Activated naive CD8-positive, alpha-beta T cell treated with anti-CD3 and anti-CD28 coated beads, Interleukin-2, amount 50 U/mL, for 24 hours (primary cell): Measurements from ENCODE around the gene STIM2.

Experiments used
- ATAC-seq: fragments of 150-1000 bp; cut with Tn5 transposase; one replicate; pipeline ENCODE4 v1.10.0; 2021
- DNase-seq: peaks from one replicate; pipeline ENCODE4 v3.0.0; 2021
- H3K27ac Mint-ChIP-seq: one replicate; pipeline ENCODE4 v1.8.0; 2021; ENCODE audit warnings: mild to moderate bottlenecking, mixed read lengths
- H3K27me3 Mint-ChIP-seq: one replicate; pipeline ENCODE4 v1.8.0; 2021; ENCODE audit warnings: mixed read lengths
- H3K36me3 Mint-ChIP-seq: one replicate; pipeline ENCODE4 v1.8.0; 2021; ENCODE audit warnings: low read depth, mixed read lengths
- H3K4me1 Mint-ChIP-seq: one replicate; pipeline ENCODE4 v1.8.0; 2021; ENCODE audit warnings: mixed read lengths
- H3K4me3 Mint-ChIP-seq: one replicate; pipeline ENCODE4 v1.8.0; 2021; ENCODE audit warnings: mild to moderate bottlenecking, moderate library complexity, mixed read lengths
- H3K9me3 Mint-ChIP-seq: one replicate; pipeline ENCODE4 v1.8.0; 2021; ENCODE audit warnings: mixed read lengths

STIM2 gene

DNA sequence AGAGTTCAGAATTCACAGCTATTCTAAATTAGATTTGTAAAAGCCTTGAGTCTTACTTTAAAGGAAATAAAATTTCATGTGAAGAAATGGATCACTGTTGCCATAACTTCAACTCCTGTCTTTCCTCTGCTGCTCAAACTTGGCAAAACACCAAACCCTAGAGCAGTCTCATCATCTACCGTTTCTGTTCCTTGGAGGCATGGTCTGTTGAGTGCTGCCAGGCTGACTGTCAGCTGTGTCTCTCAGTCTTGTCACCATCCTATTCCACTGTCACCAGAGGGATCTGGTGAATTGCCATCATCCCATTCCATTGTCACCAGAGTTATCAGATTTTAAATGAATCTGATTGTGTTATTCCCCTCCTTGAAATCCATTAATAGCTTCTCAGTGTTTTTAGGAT is 55.6 kb downstream of the STIM2 start:
- no peak overlapping the region for H3K4me3 Mint-ChIP-seq
- DNase-seq = no peak
- no peak for ATAC-seq
- H3K4me1 Mint-ChIP-seq = peaks cover 66% of the 10 kb centered on the region
- H3K36me3 Mint-ChIP-seq = peaks cover 22% of the 10 kb centered on the region
- no peaks in the 10 kb centered on the region for H3K27me3 Mint-ChIP-seq
- H3K9me3 Mint-ChIP-seq = peaks cover 6% of the 10 kb centered on the region
- H3K27ac Mint-ChIP-seq = no peak overlapping the region

DNA sequence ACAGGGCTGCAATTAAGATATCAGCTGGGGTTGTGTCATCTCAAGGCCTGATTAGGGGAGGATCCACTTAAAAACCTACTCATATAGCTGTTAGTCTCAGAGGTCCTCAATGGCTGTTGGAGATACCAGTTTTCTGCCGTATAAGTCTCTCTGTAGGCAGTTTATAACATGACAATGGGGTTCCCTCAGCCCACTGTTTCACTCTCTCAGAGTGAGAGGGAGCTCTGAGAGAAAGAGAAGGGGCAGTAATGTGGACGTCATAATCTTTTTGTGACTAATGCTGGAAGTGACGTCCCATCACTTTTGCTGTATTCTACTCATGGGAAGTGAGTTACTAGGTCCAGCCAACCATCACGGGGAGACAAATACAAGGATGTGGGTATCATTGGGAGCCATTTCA is 70.3 kb downstream of the STIM2 start:
- peaks cover 9% of the 10 kb centered on the region for H3K36me3 Mint-ChIP-seq
- no peak overlapping the region for H3K4me3 Mint-ChIP-seq
- no peak overlapping the region for H3K27ac Mint-ChIP-seq
- ATAC-seq (no peak), DNase-seq (no peak)
- no peaks in the 10 kb centered on the region for H3K27me3 Mint-ChIP-seq
- peaks cover 31% of the 10 kb centered on the region for H3K4me1 Mint-ChIP-seq
- H3K9me3 Mint-ChIP-seq = no peaks in the 10 kb centered on the region

DNA sequence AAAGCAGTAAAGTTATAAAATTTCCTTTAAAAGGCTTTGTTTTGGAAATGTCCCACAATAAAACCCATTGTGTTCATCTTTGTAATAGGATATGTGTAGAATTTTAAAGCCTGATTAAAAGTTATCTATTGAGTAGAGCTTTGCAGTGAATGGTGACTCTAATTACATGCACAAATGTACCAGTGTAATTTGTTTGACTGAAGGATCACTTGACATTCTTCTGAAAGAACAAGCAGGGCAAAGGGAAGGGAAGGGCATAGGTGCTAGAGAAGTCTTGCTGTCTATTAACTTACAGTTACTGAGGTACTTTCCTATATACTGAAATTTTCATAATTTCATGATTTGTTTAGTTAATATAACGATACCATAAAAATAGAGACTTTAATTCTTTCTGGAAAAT is 70.8 kb downstream of the STIM2 start:
- no peaks in the 10 kb centered on the region for H3K27me3 Mint-ChIP-seq
- DNase-seq (no peak), ATAC-seq (no peak)
- no peak overlapping the region for H3K27ac Mint-ChIP-seq
- H3K4me3 Mint-ChIP-seq = no peak overlapping the region
- peaks cover 9% of the 10 kb centered on the region for H3K36me3 Mint-ChIP-seq
- H3K9me3 Mint-ChIP-seq = no peaks in the 10 kb centered on the region
- peaks cover 36% of the 10 kb centered on the region for H3K4me1 Mint-ChIP-seq

DNA sequence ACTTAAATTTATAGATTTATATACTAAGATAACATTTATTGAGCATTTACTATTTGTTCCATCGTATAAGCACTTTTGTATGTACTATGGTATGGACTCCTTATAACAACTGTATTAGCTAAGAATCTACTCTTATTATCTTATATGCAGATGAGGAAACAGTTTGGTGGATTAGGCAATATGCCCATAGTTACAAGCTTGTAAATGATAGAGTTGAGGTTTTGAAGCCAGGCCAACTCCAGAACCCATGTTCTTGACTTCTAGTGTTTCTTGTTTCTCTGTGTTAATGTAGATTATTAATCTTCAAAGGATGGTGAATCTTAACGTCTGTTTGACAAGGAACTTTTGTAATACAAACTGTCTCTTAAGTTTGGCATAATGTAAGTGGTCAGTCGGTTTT is 71.3 kb downstream of the STIM2 start:
- H3K36me3 Mint-ChIP-seq = peaks cover 9% of the 10 kb centered on the region
- peaks cover 41% of the 10 kb centered on the region for H3K4me1 Mint-ChIP-seq
- DNase-seq = no peak
- H3K4me3 Mint-ChIP-seq = no peak overlapping the region
- no peak for ATAC-seq
- H3K9me3 Mint-ChIP-seq = no peaks in the 10 kb centered on the region
- no peaks in the 10 kb centered on the region for H3K27me3 Mint-ChIP-seq
- H3K27ac Mint-ChIP-seq = no peak overlapping the region

DNA sequence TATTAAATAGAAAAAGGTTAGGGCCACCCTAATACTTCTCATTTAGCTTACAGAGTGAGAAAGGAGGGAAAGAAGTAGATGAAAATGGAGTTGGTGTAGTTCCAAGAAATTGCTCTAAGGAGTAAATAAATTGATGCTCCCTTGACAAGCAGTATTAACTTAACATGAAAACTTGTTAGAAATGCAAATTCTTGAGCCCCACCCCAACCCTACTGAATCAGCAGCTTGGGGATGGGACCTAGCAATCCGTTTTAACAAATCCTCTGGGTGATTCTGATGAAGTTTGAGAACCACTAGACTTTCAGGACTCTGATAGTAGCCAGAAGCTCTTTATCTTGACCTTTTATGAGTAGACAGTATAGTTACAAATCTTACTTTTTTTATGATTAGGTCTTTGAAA is 74.8 kb downstream of the STIM2 start:
- no peaks in the 10 kb centered on the region for H3K9me3 Mint-ChIP-seq
- ATAC-seq (no peak), DNase-seq (no peak)
- peaks cover 60% of the 10 kb centered on the region for H3K4me1 Mint-ChIP-seq
- peaks cover 6% of the 10 kb centered on the region for H3K36me3 Mint-ChIP-seq
- no peak overlapping the region for H3K4me3 Mint-ChIP-seq
- no peak overlapping the region for H3K27ac Mint-ChIP-seq
- H3K27me3 Mint-ChIP-seq = no peaks in the 10 kb centered on the region

DNA sequence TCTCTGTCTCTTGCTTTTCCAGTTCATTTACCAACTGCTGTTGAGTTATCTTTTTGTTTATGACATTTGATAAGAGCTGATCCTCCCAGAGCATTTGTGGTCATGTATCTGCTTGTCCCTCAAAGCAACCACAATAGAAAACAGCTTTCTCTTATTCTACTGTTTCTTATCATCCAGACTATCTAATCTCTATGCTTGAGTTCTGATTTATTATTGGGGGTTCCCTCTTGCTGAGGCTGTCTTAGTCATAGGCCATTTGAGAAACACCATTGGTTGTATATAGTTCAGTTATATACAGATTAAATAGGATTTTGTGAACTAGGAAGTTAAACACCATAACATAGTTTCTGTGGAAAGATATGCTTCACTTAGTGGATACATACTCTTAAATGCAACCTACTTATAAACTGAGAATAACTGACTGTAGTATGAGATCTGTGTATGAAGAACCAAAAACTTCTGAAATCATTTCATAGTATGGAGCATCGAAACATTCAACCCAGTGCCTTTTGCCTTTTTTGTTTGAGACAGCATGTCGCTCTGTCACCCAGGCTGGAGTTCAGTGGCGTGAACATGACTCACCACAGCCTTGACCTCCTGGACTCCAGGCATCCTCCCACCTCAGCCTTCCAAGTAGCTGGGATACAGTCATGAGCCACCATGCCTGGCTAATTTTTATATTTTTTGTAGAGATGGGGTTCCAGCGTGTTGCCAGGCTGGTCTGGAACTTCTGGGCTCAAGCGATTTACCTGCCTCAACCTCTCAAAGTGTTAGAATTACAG is 75.8 kb downstream of the STIM2 start:
- ATAC-seq (no peak), DNase-seq (no peak)
- H3K4me1 Mint-ChIP-seq = peaks cover 66% of the 10 kb centered on the region
- no peak overlapping the region for H3K27ac Mint-ChIP-seq
- H3K4me3 Mint-ChIP-seq = no peak overlapping the region
- no peaks in the 10 kb centered on the region for H3K27me3 Mint-ChIP-seq
- H3K36me3 Mint-ChIP-seq = peaks cover 6% of the 10 kb centered on the region
- no peaks in the 10 kb centered on the region for H3K9me3 Mint-ChIP-seq

DNA sequence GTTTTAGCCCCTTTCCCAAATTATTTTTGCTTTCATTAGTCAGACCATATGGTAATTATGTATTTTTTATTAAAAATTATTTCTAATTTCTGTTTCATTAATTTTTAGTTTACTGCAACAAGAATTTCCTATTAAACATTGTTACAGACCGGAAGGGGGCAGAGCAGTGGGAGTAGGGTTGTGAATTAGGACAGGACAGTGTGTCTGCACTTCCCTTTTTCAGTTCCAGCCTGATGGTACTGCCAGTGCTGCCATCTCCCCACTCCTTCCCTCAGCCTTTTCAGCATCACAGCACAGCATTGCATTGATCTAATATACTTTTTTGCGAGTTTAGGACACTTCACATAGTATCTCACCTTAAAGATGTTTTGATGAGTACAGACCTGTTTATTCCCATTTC is 76.5 kb downstream of the STIM2 start:
- Mint-ChIP-seq H3K27me3 (no peaks in the 10 kb centered on the region), H3K4me3 (no peak overlapping the region), H3K27ac (no peak overlapping the region), H3K36me3 (peaks cover 4% of the 10 kb centered on the region), H3K4me1 (peaks cover 71% of the 10 kb centered on the region), H3K9me3 (no peaks in the 10 kb centered on the region)
- ATAC-seq = no peak
- DNase-seq = no peak

DNA sequence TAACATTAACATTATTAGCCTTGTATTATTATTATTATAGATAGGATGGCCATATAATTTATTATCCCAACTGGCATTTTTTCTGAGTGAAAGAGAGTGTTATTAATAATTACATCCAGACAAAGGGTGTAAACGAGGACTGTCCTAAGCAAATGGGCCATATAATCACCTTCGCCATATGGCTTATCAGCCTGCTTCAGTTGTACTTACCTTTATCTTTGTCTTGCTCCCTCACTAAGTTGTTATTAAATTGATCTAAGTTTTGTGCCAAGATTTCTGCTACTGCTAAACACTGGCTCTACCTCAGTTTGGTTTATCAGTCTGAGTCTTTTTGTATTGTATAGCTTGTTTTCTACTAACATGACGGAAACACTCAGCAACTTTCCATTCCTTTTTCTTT is 76.9 kb downstream of the STIM2 start:
- Mint-ChIP-seq H3K36me3 (peaks cover 4% of the 10 kb centered on the region), H3K4me3 (no peak overlapping the region), H3K27me3 (no peaks in the 10 kb centered on the region), H3K4me1 (peaks cover 74% of the 10 kb centered on the region), H3K9me3 (no peaks in the 10 kb centered on the region), H3K27ac (no peak overlapping the region)
- ATAC-seq (no peak), DNase-seq (no peak)

DNA sequence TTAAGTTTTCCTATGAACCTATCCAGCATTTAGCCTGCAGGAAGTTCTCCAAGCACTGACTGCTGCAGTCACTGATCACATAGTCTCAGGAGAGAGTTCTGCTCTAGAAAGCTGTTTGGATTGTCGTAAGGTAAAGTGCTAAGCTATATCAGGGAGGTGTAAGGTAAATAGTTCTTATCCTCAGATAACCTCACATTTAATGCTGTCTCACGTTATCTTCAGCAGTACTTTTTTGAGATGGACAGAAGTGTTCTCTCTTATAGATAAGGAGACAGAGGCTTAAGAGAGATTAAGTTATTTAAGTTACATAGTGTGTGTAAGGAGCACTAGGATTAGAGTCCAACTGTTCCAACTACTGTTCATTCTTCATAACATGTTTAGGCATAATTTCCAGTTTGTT is 77.9 kb downstream of the STIM2 start:
- Mint-ChIP-seq H3K27ac (no peak overlapping the region), H3K4me3 (no peak overlapping the region), H3K27me3 (no peaks in the 10 kb centered on the region), H3K4me1 (peaks cover 70% of the 10 kb centered on the region), H3K9me3 (no peaks in the 10 kb centered on the region), H3K36me3 (peaks cover 3% of the 10 kb centered on the region)
- ATAC-seq (no peak), DNase-seq (no peak)

DNA sequence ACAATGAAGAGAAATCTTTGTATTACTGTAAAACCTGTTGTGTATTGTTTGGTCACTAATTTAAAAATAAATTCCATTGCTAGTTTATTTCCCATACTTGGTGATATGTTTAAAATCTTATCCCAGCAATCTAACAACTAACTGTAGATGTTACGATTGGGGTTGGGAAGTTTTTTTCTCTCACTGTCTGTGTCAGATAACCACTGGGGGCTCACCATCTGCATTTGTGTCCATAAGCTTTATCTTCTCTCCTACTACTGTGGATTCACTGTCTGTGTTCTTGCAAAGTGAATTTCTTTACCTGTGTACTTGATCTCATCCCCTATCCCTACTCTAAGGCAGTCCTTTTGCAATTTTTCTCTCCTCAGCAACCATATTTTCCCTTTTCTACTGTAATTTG is 81.3 kb downstream of the STIM2 start:
- Mint-ChIP-seq H3K36me3 (peaks cover 9% of the 10 kb centered on the region), H3K4me3 (no peak overlapping the region), H3K27ac (peak overlapping the region; percentile 29), H3K9me3 (peaks cover 6% of the 10 kb centered on the region), H3K4me1 (peaks cover 66% of the 10 kb centered on the region), H3K27me3 (no peaks in the 10 kb centered on the region)
- DNase-seq (no peak), ATAC-seq (no peak)

DNA sequence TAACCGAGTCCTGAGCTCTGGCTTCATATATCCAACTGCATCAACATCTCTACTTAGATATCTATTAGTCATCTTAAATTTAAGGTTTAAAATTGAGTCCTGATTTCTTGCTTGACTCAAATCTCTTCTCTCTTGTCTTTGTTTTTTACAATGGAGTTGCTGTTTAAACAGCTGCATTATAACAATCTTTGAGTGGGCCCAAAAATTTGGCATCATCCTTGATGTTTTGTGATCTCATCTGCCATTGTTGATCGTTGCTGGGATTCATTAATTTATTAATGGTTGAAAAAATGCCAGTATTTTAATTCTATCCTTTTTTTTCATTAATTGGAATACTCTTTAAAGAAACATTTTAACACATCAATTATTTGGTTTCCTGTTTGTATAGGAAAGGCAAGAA is 82.2 kb downstream of the STIM2 start:
- peaks cover 60% of the 10 kb centered on the region for H3K4me1 Mint-ChIP-seq
- H3K27ac Mint-ChIP-seq = no peak overlapping the region

DNA sequence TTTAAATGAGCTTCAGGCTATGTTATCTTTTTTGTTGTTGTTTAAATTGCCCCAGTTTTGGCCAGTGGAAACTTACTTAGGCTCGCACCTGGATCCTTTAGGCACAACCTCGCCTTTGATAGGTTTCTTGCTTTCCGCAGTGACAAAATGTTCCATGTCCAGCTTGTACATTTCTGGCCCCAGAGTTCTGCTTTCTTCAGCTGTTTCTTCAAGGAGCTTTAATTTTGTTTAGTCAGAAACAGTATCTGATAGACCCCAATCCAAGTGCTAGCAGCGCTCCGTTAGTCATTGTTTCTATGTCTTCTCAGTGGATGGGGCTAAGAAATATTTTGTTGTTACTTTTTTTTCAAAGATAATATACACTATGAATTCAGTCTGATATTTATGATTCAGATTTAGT is 82.8 kb downstream of the STIM2 start:
- no peak for ATAC-seq

More for the DNA sequence above, 82.2 kb downstream of the STIM2 start:
- H3K4me3 Mint-ChIP-seq = no peak overlapping the region
- ATAC-seq (no peak), DNase-seq (no peak)
- H3K9me3 Mint-ChIP-seq = peaks cover 6% of the 10 kb centered on the region
- no peaks in the 10 kb centered on the region for H3K27me3 Mint-ChIP-seq
- H3K36me3 Mint-ChIP-seq = peaks cover 13% of the 10 kb centered on the region

DNA sequence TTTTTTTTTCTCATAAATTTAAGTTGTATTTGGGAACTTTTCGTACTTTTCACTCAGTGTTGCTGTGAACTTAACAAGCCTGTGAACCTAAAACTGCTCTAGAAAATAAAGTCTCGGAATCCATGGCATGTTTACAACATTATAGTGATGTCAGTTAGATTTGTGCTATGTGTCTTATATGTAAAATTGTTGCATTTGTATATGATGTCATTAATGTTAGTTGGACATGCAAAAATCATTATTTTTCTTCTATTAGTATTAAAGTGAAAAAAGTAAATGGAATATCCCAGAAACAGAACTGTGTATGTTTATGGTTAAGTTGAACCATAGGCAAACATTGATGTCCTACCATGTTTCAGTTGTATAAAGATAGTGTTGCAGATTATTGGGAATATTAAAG is 85.2 kb downstream of the STIM2 start:
- no peak overlapping the region for H3K27ac Mint-ChIP-seq
- no peak for ATAC-seq
- peaks cover 10% of the 10 kb centered on the region for H3K9me3 Mint-ChIP-seq
- peaks cover 23% of the 10 kb centered on the region for H3K36me3 Mint-ChIP-seq
- H3K4me1 Mint-ChIP-seq = peaks cover 34% of the 10 kb centered on the region
- no peaks in the 10 kb centered on the region for H3K27me3 Mint-ChIP-seq
- H3K4me3 Mint-ChIP-seq = no peak overlapping the region
- no peak for DNase-seq

More for the DNA sequence above, 82.8 kb downstream of the STIM2 start:
- Mint-ChIP-seq H3K36me3 (peaks cover 17% of the 10 kb centered on the region), H3K4me3 (no peak overlapping the region), H3K27ac (no peak overlapping the region), H3K4me1 (peaks cover 55% of the 10 kb centered on the region), H3K27me3 (no peaks in the 10 kb centered on the region), H3K9me3 (peaks cover 6% of the 10 kb centered on the region)
- no peak for DNase-seq

DNA sequence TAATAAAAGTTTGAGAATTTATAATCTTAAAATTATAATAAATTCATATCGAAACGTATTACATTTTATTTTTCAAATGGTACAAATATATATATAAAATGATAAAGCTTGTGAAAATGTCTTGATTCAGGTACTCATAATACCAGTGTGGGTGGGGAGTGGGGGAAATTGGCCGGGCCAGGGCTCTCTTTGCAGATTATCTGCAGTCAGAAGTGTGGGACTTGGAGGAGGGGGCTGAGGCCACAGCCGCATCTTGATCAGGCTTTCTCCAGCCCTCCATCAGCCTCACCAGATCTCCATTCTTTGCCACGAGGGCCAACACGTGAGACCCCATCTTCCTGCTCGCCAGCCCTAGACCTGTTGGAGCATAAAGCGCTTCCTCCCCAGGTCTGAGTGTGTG is 86.7 kb downstream of the STIM2 start:
- DNase-seq (no peak), ATAC-seq (no peak)
- Mint-ChIP-seq H3K4me3 (no peak overlapping the region), H3K27me3 (no peaks in the 10 kb centered on the region), H3K9me3 (peaks cover 19% of the 10 kb centered on the region), H3K27ac (no peak overlapping the region), H3K4me1 (peaks cover 26% of the 10 kb centered on the region), H3K36me3 (peaks cover 30% of the 10 kb centered on the region)

DNA sequence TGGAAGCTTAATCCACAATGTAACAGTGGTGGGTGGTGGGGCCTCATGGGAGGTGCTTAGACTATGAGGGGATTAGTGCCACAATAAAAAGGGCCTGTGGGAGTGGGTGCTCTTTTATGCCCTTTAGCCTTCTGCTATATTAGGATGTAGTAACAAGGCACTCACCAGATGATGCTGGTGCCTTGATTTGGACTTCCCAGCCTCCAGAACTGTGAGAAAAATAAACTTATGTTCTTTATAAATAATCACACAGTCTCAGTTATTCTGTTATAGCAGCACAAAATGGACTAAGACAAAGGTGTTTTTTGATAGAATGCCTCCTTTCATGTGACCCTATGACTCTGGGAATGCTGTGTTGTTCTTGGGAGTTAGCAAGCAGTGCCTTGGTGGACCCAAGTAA is 89.8 kb downstream of the STIM2 start:
- DNase-seq = no peak
- Mint-ChIP-seq H3K4me3 (no peak overlapping the region), H3K36me3 (peaks cover 24% of the 10 kb centered on the region), H3K27ac (no peak overlapping the region), H3K4me1 (peaks cover 32% of the 10 kb centered on the region), H3K9me3 (peaks cover 13% of the 10 kb centered on the region), H3K27me3 (no peaks in the 10 kb centered on the region)
- ATAC-seq = no peak

DNA sequence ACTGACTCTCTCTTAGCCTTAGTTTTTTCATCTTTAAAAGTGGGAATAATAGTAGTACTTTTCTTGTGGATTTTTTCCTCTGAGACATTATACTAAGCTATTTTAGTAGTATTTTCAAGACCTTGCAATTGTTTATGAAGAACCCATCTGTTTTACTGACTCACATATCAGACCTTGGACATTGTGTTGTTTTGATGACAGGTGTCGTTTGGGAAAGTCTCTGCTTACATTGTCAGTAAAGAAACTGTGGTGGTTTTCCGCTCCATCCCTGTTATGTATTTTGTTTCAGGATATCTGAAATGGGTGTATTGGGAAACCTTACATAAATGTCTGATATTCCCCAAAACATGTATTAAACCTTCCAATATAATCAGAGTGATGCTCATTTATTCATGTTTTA is 92.2 kb downstream of the STIM2 start:
- peaks cover 24% of the 10 kb centered on the region for H3K36me3 Mint-ChIP-seq
- peaks cover 13% of the 10 kb centered on the region for H3K9me3 Mint-ChIP-seq
- H3K4me1 Mint-ChIP-seq = peaks cover 24% of the 10 kb centered on the region
- H3K27ac Mint-ChIP-seq = no peak overlapping the region
- H3K4me3 Mint-ChIP-seq = no peak overlapping the region
- ATAC-seq (no peak), DNase-seq (no peak)
- no peaks in the 10 kb centered on the region for H3K27me3 Mint-ChIP-seq
